HG02938 (cell line): ENCODE measurements around the gene DYRK3.
"Not testable (repeated sequence)": the region's sequence is repeated elsewhere in the genome, so short reads cannot be mapped to it uniquely, and the experiment has no call there.

Experiments
- ATAC-seq: cut with Tn5 transposase; IDR thresholded peaks from one replicate; pipeline ENCODE4 v1.9.1; 2021; ENCODE audit warnings: mild to moderate bottlenecking, moderate library complexity; ENCODE audit not compliant: unreplicated experiment

The DYRK3 gene

GRCh38 chr1:206628916-206629315 is 6.4 kb upstream of the DYRK3 start:
- ATAC-seq = no peak

DNA sequence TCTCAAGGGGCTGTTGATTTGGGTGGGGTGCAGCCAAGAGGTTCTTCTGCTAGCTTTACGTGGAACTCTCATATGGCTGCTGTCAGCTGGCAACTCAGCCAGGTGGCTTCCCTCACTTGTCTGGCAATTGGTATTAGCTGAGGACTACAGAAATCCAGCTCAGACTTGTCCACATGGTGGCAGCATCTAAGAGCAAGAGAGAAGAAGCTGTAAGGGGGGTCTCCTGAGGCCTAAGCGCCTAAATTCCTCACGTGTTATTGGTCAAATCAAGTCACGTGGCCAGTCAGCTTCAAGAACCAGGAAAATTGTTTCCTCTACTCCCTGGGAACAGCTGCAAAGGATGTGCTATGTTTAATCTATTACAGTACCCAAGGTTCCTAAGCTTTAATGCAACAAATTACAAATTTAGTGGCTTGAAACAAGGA is 4.2 kb upstream of the DYRK3 start:
- ATAC-seq = no peak

- no peak for ATAC-seq
These were observed 1.6 kb upstream of the DYRK3 start for GRCh38 chr1:206633708-206634121.

GRCh38 chr1:206634365-206635079 is 814 bp upstream of the DYRK3 start:
- no peak for ATAC-seq

DNA sequence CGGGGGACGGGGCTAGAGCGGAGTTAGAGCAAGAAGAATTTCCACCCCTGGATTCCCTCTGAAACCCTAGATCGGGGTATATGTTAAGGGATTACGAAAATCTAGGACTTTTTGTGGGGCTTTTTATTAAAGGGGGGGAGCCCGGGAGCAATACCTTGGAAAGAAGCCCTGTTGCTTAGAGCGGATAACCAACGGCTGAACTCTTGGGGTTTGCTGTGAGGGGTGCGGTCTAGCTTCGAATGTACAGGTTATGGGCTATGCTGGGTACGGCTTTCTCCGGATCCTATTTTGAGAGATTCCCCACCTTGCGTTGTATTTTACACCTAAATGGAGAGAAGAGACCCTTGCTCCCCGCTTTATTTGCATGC is 626 bp downstream of the DYRK3 start:
- ATAC-seq = no peak

DNA sequence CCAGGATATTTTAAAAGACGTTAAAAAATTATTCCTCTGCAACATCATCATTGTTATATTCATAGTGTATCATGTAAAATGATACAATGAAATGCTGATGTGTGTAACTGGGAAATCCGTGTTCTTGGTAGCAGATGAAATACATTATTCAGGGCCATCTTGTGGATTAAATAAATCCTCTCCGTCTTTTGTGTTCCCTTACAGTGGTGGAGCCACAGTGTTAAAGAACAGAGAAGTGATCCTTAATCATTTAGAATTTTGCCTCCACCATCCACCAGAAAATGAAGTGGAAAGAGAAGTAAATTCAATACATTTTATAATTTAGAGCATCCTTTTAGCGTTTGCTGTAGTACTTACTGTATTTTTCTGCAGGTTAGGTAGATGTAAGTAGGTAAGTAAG is 1.3 kb downstream of the DYRK3 start:
- ATAC-seq = no peak

DNA sequence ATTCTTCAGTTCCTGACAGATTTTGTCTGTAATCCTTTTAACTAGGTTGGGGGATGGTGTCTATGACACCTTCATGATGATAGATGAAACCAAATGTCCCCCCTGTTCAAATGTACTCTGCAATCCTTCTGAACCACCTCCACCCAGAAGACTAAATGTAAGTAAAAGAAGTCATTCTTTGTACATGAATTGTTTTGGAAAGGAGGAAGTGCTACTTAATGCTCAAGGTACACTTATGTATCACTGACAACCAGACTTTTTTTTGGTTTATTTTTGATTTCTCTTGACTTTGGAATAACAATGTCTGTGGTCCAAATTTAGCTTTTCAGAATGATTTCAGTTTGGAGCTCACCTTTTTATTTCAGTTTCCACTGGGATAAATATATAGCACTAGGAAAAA is 2.3 kb downstream of the DYRK3 start:
- no peak for ATAC-seq

GRCh38 chr1:206642074-206642473 is 6.7 kb downstream of the DYRK3 start:
- ATAC-seq = not testable (repeated sequence)

DNA sequence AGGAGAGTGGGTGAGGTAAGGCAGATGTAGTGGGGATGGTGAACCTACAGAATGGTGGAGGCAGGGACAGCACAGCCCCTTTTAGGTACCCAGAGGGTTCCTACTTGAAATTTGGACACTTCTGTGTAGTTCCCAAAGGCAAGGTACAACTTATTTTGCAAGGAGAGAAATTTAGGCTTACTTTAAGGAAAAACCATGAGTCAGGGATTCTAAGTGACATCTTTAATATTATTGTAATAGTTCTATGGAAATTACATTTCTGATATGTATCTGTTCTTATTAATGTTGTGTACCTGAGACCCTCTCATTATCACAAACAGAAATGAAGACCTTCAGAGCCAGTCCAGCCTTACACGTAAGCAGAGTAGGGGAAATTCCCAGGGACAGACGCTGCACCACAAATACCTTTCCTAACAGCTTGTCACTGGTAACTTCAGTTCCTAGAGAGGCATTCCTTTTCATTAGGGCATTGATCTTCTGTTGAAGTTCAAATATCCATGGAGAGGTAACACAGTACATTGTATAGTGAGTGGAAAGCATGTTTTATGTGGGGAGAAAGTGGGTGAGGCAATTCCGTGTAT is 7.9 kb downstream of the DYRK3 start:
- ATAC-seq = no peak

DNA sequence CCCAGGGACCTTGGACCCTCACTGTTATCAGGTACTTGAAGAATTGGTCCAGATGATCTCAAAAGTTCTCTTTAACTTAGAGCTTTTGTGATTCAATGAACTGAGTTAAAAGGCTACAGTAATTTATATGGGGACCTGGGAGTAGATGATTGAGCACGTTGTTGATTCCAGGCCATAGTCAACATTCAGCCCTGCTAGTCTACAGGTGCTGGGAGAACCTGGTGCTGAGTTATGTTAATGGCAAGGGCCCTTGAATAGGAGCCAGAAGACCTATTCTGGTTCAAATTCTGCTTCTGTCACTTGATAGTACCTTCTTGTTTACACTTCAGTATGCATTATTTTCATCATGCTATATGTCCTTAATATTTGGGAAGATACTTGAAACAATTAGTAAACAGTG is 11.2 kb downstream of the DYRK3 start:
- ATAC-seq = no peak

GRCh38 chr1:206647224-206647623 is 11.9 kb downstream of the DYRK3 start:
- ATAC-seq = no peak

GRCh38 chr1:206649261-206649921 is 14.1 kb downstream of the DYRK3 start:
- ATAC-seq = no peak

- no peak for ATAC-seq
These were observed 15.7 kb downstream of the DYRK3 start for GRCh38 chr1:206651014-206651413.

DNA sequence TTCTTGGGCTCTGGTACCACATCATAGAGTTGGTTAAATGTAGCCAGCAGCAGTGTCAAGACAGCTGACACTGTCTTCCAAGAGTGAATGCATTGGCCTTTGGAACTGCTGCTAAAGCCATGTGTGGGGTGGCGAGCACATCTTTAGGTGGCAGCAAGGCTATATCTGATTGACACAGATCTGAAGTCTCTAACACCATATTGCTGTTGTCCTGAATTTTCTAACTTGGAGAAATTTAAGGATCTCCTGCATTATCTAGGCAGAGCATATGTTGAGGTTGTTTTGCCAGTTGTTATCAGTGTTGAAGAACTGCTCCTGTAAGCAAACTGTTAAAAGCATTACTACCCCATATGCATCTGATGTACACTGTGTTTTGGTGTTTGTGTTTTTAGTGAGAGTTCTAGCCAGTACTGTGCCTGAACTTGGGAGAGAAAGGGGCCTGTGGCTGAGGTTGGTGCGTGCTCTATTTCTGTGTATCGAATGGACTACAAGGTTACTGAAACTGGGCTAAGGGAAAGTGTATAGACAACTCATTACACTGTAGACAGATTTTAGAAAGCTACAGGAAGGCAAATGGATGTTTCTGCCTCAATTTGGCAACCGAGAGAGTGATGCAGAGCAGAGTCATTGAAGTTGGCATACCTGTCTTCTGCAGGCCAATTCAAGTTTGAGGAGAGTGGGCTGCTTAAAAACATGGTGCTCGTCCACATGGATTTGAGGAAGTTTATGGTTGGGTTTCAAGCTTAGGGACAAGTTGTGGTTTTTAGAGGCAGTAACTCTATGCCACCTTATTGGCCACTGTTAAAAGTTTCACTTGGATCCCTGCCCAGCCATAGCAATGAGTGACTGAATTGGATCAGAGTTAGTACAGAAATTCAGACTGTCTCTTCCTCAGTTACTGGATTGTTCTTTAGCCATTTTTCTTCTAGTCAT is 16.9 kb downstream of the DYRK3 start:
- ATAC-seq = no peak

- no peak for ATAC-seq
These were observed 18.6 kb downstream of the DYRK3 start for GRCh38 chr1:206653715-206654459.

GRCh38 chr1:206654828-206655227 is 19.5 kb downstream of the DYRK3 start:
- no peak for ATAC-seq

DNA sequence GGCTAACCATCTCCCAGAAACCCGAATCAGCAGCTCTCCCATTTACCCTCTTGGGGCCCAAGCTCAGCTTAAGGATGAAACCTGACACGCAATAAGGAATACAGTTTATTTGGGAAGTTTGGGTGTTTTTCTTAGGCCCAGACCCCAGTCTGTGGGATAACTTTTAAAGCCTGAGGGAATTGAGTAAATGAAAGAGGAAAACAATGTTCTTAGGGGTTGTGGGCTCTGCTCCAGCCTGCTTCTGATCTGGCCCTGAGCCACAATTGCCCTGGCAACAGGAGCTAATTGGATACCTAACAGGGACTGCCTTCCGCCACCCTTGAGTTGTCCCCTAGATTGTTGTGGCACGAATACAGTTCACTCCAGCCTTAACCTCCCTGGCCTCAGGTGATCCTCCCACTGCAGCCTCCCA is 20.1 kb downstream of the DYRK3 start:
- ATAC-seq = no peak

DNA sequence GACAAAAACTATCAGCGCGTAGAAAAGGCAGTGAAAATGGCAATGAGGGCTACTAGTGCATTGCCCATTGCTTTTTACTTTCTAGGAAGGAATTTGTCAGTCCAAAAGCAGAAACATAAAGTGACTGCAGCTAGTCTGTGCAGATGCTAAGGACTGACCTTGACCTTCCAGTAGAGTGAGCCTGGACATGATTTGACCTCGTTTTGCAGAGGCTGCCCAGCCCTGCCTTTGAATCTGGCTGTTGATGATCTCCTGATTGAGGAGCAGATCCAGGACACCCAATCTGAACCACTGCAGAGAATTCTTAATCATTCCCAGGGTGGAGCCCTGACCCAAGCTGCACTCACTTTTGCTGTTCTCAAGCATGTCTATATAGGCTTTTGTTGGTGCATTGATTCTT is 21.6 kb downstream of the DYRK3 start:
- no peak for ATAC-seq

DNA sequence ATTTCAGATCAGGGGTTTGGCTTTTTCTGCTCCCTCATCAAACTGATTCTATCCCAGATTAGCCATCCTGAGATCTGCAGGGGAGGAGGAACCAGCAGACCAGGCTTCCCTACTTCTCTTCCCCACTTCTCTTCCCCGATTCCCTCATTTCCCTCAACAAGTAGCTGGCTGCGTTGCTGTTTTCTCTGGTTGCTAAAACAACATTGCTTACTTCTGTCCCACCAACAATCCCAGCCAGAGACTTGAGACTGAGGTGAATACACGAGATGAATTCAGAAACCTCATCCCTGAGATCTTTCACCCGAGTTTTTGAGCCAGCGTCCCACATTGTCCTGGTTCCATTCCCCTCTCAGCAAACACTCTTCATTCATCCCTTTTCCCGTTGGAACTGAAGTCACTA is 22.4 kb downstream of the DYRK3 start:
- no peak for ATAC-seq

- ATAC-seq = no peak
These were observed 23.1 kb downstream of the DYRK3 start for GRCh38 chr1:206658264-206658980.
